GM23248 (cell line): ENCODE results near the gene STYK1. TPM values are rescaled to one million over a fixed set of nuclear protein-coding genes. Genes with fewer than 3 reads are reported as not detected.

Experiments
- DNase-seq: peaks from one replicate; pipeline ENCODE4 v3.0.0-alpha.2; 2015
- H2AFZ ChIP-seq: fragments of 200-600 bp; sonication (generic); 2 replicates; pipeline ENCODE4 v1.6.1; 2016; ENCODE audit warnings: antibody characterized with exemption
- H3F3A ChIP-seq: fragments of 200-600 bp; sonication (generic); 2 replicates; pipeline ENCODE4 v1.6.1; 2016; ENCODE audit warnings: mild to moderate bottlenecking, antibody characterized with exemption, mixed run types; ENCODE audit not compliant: insufficient read depth
- H3K27ac ChIP-seq: fragments of 200-600 bp; sonication (generic); 2 replicates; pipeline ENCODE4 v1.5.1; 2016; ENCODE audit warnings: mild to moderate bottlenecking
- H3K27me3 ChIP-seq: fragments of 200-600 bp; sonication (generic); replicated peaks from 2 replicates; pipeline ENCODE4 v1.6.1; 2016; ENCODE audit warnings: mild to moderate bottlenecking; ENCODE audit not compliant: insufficient read depth
- H3K36me3 ChIP-seq: fragments of 200-600 bp; sonication (generic); 2 replicates; pipeline ENCODE4 v1.6.1; 2016; ENCODE audit warnings: low read depth, mild to moderate bottlenecking
- H3K4me1 ChIP-seq: fragments of 200-600 bp; sonication (generic); 2 replicates; pipeline ENCODE4 v1.6.1; 2016; ENCODE audit warnings: mild to moderate bottlenecking; ENCODE audit not compliant: insufficient read depth
- H3K4me2 ChIP-seq: fragments of 200-600 bp; sonication (generic); one replicate; pipeline ENCODE4 v1.6.1; 2016; ENCODE audit warnings: mild to moderate bottlenecking; ENCODE audit not compliant: unreplicated experiment
- H3K4me3 ChIP-seq: fragments of 200-600 bp; sonication (generic); 2 replicates; pipeline ENCODE4 v1.5.1; 2016; ENCODE audit warnings: mild to moderate bottlenecking
- H3K79me2 ChIP-seq: fragments of 200-600 bp; sonication (generic); 2 replicates; pipeline ENCODE4 v1.6.1; 2016; ENCODE audit warnings: mild to moderate bottlenecking; ENCODE audit not compliant: insufficient read depth
- H3K9ac ChIP-seq: fragments of 200-600 bp; sonication (generic); 2 replicates; pipeline ENCODE4 v1.6.1; 2016; ENCODE audit warnings: mild to moderate bottlenecking
- H3K9me2 ChIP-seq: fragments of 200-600 bp; sonication (generic); 2 replicates; pipeline ENCODE4 v1.6.1; 2016; ENCODE audit warnings: mixed run types, mild to moderate bottlenecking, moderate library complexity; ENCODE audit not compliant: insufficient read depth
- H3K9me3 ChIP-seq: fragments of 200-600 bp; sonication (generic); one replicate; pipeline ENCODE4 v1.6.1; 2017; ENCODE audit warnings: low read depth
- H4K20me1 ChIP-seq: fragments of 200-600 bp; sonication (generic); 2 replicates; pipeline ENCODE4 v1.6.0; 2016; ENCODE audit not compliant: insufficient read depth
- EZH2 ChIP-seq: fragments of 200-600 bp; sonication (generic); IDR thresholded peaks from 2 replicates; pipeline ENCODE4 v1.6.1; 2018; ENCODE audit warnings: antibody characterized with exemption, mild to moderate bottlenecking; ENCODE audit not compliant: insufficient read depth, poor library complexity, severe bottlenecking
- EZH2phosphoT487 ChIP-seq: fragments of 200-600 bp; sonication (generic); IDR thresholded peaks from 2 replicates; pipeline ENCODE4 v1.6.1; 2018; ENCODE audit warnings: antibody characterized with exemption, moderate library complexity, mild to moderate bottlenecking, low read depth; ENCODE audit not compliant: insufficient read depth
- WGBS, 2 experiments: methylation state at CpG; one replicate each; pipeline ENCODE4 v1.1.6; 2015 to 2017; ENCODE audit warnings: low lambda C conversion rate in 2 of 2, low coverage in 1 of 2; ENCODE audit errors: missing lambda C conversion rate in 2 of 2; 5-methylcytosine and 5-hydroxymethylcytosine counted together
- in situ Hi-C: fragments of 300-500 bp; cut with MboI; formaldehyde crosslinking; loops from 2 replicates; pipeline ENCODE4 v1.15.0; 2020
- polyA plus RNA-seq: library from polyadenylated mRNA; unstranded; fragments of >200 nt; fragmentation: Nextera tagmentation; extraction: Ambion mirVana; gene quantifications from 2 replicates; pipeline ENCODE4 v1.2.1, GENCODE V29; 2016
- total RNA-seq: library from RNA; depleted of rRNA; stranded (reverse); fragments of >200 nt; shearing (Covaris generic); gene quantifications from 2 replicates; pipeline ENCODE4 v1.2.3, GENCODE V29; 2014

STYK1 gene
- total and polyA plus RNA-seq, 2 experiments from 2014 or later, result 0.93 to 1.1 TPM

- Histone ChIP-seq H2AFZ (no peak overlapping the region), H3K4me2 (no peak overlapping the region), H3K9me3 (no peaks in the 10 kb centered on the region), H3F3A (peaks cover 7% of the 10 kb centered on the region; the same call in 1 of the 2 replicates), H3K79me2 (peaks cover 48% of the 10 kb centered on the region), H3K4me3 (no peak overlapping the region), H4K20me1 (no peaks in the 10 kb centered on the region), H3K36me3 (peaks cover 88% of the 10 kb centered on the region), H3K9ac (no peak overlapping the region), H3K4me1 (peaks cover 10% of the 10 kb centered on the region), H3K27ac (peak overlapping the region; percentile 36; the same call in 1 of the 2 replicates), H3K27me3 (no peaks in the 10 kb centered on the region), H3K9me2 (no peaks in the 10 kb centered on the region)
- in situ Hi-C loops, result no loop called here
- DNase-seq, result no peak
- no peak for TF ChIP-seq EZH2
- no peak for TF ChIP-seq EZH2phosphoT487
- 97 to 98% methylated on average over 3 of the region's 3 CpGs for WGBS, 2 experiments
Measured at GRCh38 chr12:10700581-10700980, 26.7 kb upstream of the STYK1 start.

GRCh38 chr12:10697862-10698261, 24.0 kb upstream of the STYK1 start:
- in situ Hi-C loops, result no loop called here
- Histone ChIP-seq H3K4me1 (peaks cover 10% of the 10 kb centered on the region), H3K27ac (no peak overlapping the region), H3K9me2 (no peaks in the 10 kb centered on the region), H3K4me3 (no peak overlapping the region), H3F3A (peaks cover 17% of the 10 kb centered on the region), H3K9me3 (no peaks in the 10 kb centered on the region), H3K36me3 (peaks cover 71% of the 10 kb centered on the region), H3K27me3 (no peaks in the 10 kb centered on the region), H3K9ac (no peak overlapping the region), H3K4me2 (no peak overlapping the region), H4K20me1 (no peaks in the 10 kb centered on the region), H3K79me2 (peaks cover 22% of the 10 kb centered on the region; the same call in 1 of the 2 replicates), H2AFZ (no peak overlapping the region)
- TF ChIP-seq EZH2phosphoT487 (no peak), EZH2 (no peak)
- no peak for DNase-seq
- 100% methylated on average over 1 of the region's 1 CpG for WGBS, 2 experiments

- Histone ChIP-seq H3K79me2 (peaks cover 15% of the 10 kb centered on the region; the same call in 1 of the 2 replicates), H3K9ac (no peak overlapping the region), H3F3A (peaks cover 20% of the 10 kb centered on the region), H3K36me3 (peaks cover 67% of the 10 kb centered on the region), H3K4me2 (no peak overlapping the region), H3K9me3 (no peaks in the 10 kb centered on the region), H3K9me2 (no peaks in the 10 kb centered on the region), H4K20me1 (no peaks in the 10 kb centered on the region), H3K27ac (no peak overlapping the region), H3K4me3 (no peak overlapping the region), H2AFZ (no peak overlapping the region), H3K27me3 (no peaks in the 10 kb centered on the region), H3K4me1 (peaks cover 10% of the 10 kb centered on the region)
- 95 to 97% methylated on average over 2 of the region's 2 CpGs for WGBS, 2 experiments
- in situ Hi-C loops, result no loop called here
- DNase-seq, result no peak
- TF ChIP-seq EZH2 (no peak), EZH2phosphoT487 (no peak)
Measured at GRCh38 chr12:10697156-10697555, 23.3 kb upstream of the STYK1 start.

- TF ChIP-seq EZH2 (no peak), EZH2phosphoT487 (no peak)
- Histone ChIP-seq H2AFZ (no peak overlapping the region), H3F3A (peaks cover 26% of the 10 kb centered on the region; the same call in 1 of the 2 replicates), H3K36me3 (0 out of 2 replicates have a peak, but pooled peaks cover 10% of the 10 kb centered on the region), H3K9me3 (no peaks in the 10 kb centered on the region), H3K9ac (no peak overlapping the region), H3K9me2 (no peaks in the 10 kb centered on the region), H3K79me2 (no peaks in the 10 kb centered on the region), H3K27me3 (no peaks in the 10 kb centered on the region), H3K4me1 (no peaks in the 10 kb centered on the region), H3K4me2 (no peak overlapping the region), H3K4me3 (no peak overlapping the region), H3K27ac (no peak overlapping the region), H4K20me1 (no peaks in the 10 kb centered on the region)
- 90 to 100% methylated on average over 2 of the region's 2 CpGs for WGBS, 2 experiments
- DNase-seq, result no peak
- in situ Hi-C loops, result no loop called here
Measured at GRCh38 chr12:10690906-10691305, 17.1 kb upstream of the STYK1 start.
